GM23338 (cell line): ENCODE results near the gene MRNIP.

Experiments
- CTCF ChIP-seq, 2 experiments: fragments of 200-600 bp in 1 of 2; sonication (generic) in 1 of 2; conservative IDR thresholded peaks; 2 replicates each; pipeline versions ENCODE4 v1.5.1 to v1.6.1; 2016 to 2017; ENCODE audit warnings: antibody characterized with exemption in 2 of 2, low read depth in 2 of 2, mild to moderate bottlenecking in 2 of 2, moderate library complexity in 1 of 2
- JUNB ChIP-seq: IDR thresholded peaks from one replicate; pipeline ENCODE4 v1.6.1; 2016; ENCODE audit warnings: antibody characterized with exemption; ENCODE audit not compliant: unreplicated experiment
- POLR2AphosphoS5 ChIP-seq: IDR thresholded peaks from 2 replicates; pipeline ENCODE4 v1.6.1; 2016; ENCODE audit warnings: antibody characterized with exemption, low read depth

DNA sequence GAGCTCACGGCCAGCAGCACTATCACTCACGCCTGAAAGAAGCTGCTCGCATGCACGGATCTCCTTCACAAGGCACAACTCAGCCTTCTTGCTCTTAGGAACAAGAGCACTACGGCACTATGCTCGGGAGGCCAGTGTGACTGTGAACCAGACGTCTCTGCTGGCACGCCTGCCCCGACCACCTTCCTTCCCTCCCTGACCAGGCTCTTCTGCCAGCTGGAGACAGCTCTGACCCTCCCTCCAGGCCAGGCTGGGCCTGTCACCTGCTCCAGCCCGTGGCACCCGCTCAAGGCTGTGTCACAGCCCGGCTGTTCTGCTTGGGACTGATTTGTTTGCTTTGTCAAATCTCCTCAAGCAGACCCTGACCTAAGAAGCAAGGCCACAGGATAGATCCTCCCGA lies 42.1 kb upstream of the MRNIP start:
- TF ChIP-seq CTCF (conservative IDR thresholded peaks at IDR 0.05; ENCODE audit: low read depth in 2 of 2) (no peak), POLR2AphosphoS5 (no peak), JUNB (no peak)
